MM.1S (cell line): ENCODE results near the gene VAV2.

Experiments
- DNase-seq: peaks from one replicate; pipeline ENCODE4 v3.0.0-alpha.2; 2015
- H2AFZ ChIP-seq: fragments of 300-600 bp; sonication (generic); 2 replicates; pipeline ENCODE4 v1.6.0; 2016; ENCODE audit warnings: antibody characterized with exemption, low read length
- H3F3A ChIP-seq: fragments of 300-600 bp; sonication (generic); 2 replicates; pipeline ENCODE4 v1.6.1; 2016; ENCODE audit warnings: mild to moderate bottlenecking, antibody characterized with exemption, low read length, moderate library complexity, mixed read lengths; ENCODE audit not compliant: insufficient read depth
- H3K27ac ChIP-seq: fragments of 300-600 bp; sonication (generic); 2 replicates; pipeline ENCODE4 v1.5.1; 2016; ENCODE audit warnings: mild to moderate bottlenecking, low read length
- H3K27me3 ChIP-seq: fragments of 300-600 bp; sonication (generic); replicated peaks from 2 replicates; pipeline ENCODE4 v1.6.0; 2016; ENCODE audit warnings: low read length; ENCODE audit not compliant: insufficient read depth
- H3K36me3 ChIP-seq: fragments of 300-600 bp; sonication (generic); replicated peaks from 2 replicates; pipeline ENCODE4 v1.6.1; 2016; ENCODE audit warnings: mild to moderate bottlenecking, low read length, mixed read lengths; ENCODE audit not compliant: insufficient read depth
- H3K4me1 ChIP-seq: fragments of 300-600 bp; sonication (generic); 2 replicates; pipeline ENCODE4 v1.6.1; 2016; ENCODE audit warnings: low read length, mixed read lengths
- H3K4me2 ChIP-seq: fragments of 300-600 bp; sonication (generic); 2 replicates; pipeline ENCODE4 v1.6.0; 2016; ENCODE audit warnings: low read depth, low read length
- H3K4me3 ChIP-seq: fragments of 300-600 bp; sonication (generic); 2 replicates; pipeline ENCODE4 v1.5.1; 2016; ENCODE audit warnings: low read length, mixed read lengths
- H3K79me2 ChIP-seq: fragments of 300-600 bp; sonication (generic); 2 replicates; pipeline ENCODE4 v1.6.1; 2016; ENCODE audit warnings: mixed run types, low read length, mixed read lengths
- H3K9ac ChIP-seq: fragments of 300-600 bp; sonication (generic); 2 replicates; pipeline ENCODE4 v1.6.1; 2016; ENCODE audit warnings: low read length, mixed read lengths
- H3K9me2 ChIP-seq: fragments of 300-600 bp; sonication (generic); replicated peaks from 2 replicates; pipeline ENCODE4 v1.6.1; 2016; ENCODE audit warnings: mild to moderate bottlenecking, low read length, mixed read lengths; ENCODE audit not compliant: insufficient read depth
- H3K9me3 ChIP-seq: fragments of 300-600 bp; sonication (generic); replicated peaks from 2 replicates; pipeline ENCODE4 v1.6.1; 2016; ENCODE audit warnings: mild to moderate bottlenecking, low read length, mixed read lengths; ENCODE audit not compliant: insufficient read depth
- H4K20me1 ChIP-seq: fragments of 300-600 bp; sonication (generic); 2 replicates; pipeline ENCODE4 v1.6.1; 2016; ENCODE audit warnings: mild to moderate bottlenecking, low read length, moderate library complexity, mixed read lengths; ENCODE audit not compliant: insufficient read depth
- EZH2 ChIP-seq: fragments of 300-600 bp; sonication (generic); optimal IDR thresholded peaks from 2 replicates; pipeline ENCODE3; 2017; ENCODE audit warnings: low read depth, mild to moderate bottlenecking, antibody characterized with exemption, low read length, mixed read lengths
- EZH2phosphoT487 ChIP-seq: fragments of 300-600 bp; sonication (generic); IDR thresholded peaks from 2 replicates; pipeline ENCODE4 v1.6.1; 2018; ENCODE audit warnings: antibody characterized with exemption, low read length
- TF ChIP-seq, protein P1 (sequence below): fragments of 300-600 bp; sonication (generic); IDR thresholded peaks from 2 replicates; pipeline ENCODE4 v1.5.1; 2016; ENCODE audit warnings: antibody characterized with exemption, low read length, mixed read lengths

Gene VAV2

DNA sequence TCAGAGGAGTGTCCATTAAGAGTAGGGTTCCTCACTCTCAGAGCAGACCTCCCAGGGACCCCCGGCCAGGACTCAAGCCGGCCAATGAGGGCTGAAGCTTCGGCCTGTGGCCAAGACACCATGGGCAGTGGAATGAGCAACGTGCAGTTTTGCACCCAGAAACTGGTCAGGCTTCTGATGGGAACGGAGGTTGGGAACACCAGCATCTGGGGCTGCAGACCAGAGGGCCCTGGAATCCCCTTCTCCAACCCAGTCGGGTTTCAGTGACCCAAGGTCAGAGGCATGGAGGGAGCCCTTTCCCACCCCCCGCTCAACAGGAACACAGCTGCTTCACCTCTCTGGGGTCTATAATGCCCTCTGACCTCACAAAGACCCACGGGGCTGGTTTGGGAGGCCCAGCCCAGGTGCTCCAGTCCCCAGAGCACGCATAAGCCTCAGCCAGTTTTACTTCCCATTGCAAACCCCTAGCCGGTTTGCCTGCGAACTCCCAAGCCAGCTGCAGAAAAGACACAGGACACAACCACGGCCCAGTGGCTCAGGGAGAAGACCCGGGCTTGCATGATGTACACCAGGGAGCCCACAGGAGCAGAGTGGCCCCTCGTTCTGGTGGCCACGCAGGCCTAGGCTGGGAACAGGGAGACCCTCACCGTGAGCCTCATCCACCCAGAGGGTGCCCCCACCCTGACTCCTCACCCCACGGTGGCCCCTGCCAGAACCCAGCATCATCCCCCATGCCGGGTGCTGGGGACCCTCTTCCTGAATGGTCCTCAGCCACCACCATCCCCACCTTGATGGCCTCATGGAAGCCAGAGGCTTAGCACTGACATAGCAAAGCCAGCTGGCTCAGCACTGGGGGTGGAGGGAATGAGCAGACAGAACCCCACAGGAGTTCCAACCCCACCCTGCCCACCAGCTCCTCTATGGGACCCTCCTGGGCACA is 30.6 kb downstream of the VAV2 start:
- no peaks in the 10 kb centered on the region for H4K20me1 ChIP-seq
- H3K4me1 ChIP-seq, result no peaks in the 10 kb centered on the region
- no peaks in the 10 kb centered on the region for H3K9me2 ChIP-seq
- H3K27me3 ChIP-seq, result peaks cover 56% of the 10 kb centered on the region
- H3K27ac ChIP-seq, result no peak overlapping the region
- TF ChIP-seq EZH2phosphoT487, result no peak
- TF ChIP-seq, protein P1, sequence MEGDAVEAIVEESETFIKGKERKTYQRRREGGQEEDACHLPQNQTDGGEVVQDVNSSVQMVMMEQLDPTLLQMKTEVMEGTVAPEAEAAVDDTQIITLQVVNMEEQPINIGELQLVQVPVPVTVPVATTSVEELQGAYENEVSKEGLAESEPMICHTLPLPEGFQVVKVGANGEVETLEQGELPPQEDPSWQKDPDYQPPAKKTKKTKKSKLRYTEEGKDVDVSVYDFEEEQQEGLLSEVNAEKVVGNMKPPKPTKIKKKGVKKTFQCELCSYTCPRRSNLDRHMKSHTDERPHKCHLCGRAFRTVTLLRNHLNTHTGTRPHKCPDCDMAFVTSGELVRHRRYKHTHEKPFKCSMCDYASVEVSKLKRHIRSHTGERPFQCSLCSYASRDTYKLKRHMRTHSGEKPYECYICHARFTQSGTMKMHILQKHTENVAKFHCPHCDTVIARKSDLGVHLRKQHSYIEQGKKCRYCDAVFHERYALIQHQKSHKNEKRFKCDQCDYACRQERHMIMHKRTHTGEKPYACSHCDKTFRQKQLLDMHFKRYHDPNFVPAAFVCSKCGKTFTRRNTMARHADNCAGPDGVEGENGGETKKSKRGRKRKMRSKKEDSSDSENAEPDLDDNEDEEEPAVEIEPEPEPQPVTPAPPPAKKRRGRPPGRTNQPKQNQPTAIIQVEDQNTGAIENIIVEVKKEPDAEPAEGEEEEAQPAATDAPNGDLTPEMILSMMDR, result no peak
- no peak for TF ChIP-seq EZH2
- no peaks in the 10 kb centered on the region for H3K36me3 ChIP-seq
- H2AFZ ChIP-seq, result no peak overlapping the region
- H3K9me3 ChIP-seq, result no peaks in the 10 kb centered on the region
- H3K4me2 ChIP-seq, result no peak overlapping the region
- no peak overlapping the region for H3K4me3 ChIP-seq
- no peaks in the 10 kb centered on the region for H3K79me2 ChIP-seq
- DNase-seq, result no peak
- H3F3A ChIP-seq, result no peaks in the 10 kb centered on the region
- H3K9ac ChIP-seq, result no peak overlapping the region

DNA sequence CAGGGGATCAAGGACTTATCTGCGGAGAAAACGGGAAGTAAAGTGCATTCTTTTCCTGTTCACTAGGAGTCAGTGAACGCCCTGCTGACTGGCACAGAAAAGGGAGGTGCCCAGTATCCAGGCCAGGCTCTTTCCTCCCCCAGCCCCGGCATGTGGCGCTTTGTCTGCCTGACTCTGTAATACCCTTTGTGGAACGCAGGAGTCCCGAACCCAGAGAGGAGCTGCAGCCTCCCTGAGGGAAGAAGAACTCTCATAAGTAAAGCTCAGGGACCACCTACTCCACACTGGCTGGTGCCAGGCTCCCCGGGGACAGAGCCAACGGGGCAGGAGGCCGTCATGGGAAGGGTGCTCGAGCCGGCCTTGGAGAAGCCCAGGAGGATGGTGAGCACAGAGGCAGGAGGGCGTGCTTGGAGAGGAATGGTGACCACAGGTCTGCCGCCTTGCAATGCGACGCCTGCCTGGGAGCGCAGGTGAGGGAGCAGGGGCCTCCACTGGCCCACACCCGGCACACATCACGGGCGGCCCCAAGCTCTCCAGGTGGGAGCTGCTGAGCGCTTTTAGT is 31.5 kb downstream of the VAV2 start:
- no peak for TF ChIP-seq EZH2
- no peak for TF ChIP-seq EZH2phosphoT487
- TF ChIP-seq, protein P1, result no peak
- Histone ChIP-seq H3K9me3 (no peaks in the 10 kb centered on the region), H3K79me2 (no peaks in the 10 kb centered on the region), H2AFZ (no peak overlapping the region), H3K36me3 (no peaks in the 10 kb centered on the region), H3K9ac (no peak overlapping the region), H3F3A (no peaks in the 10 kb centered on the region), H3K27ac (no peak overlapping the region), H3K4me1 (no peaks in the 10 kb centered on the region), H3K9me2 (no peaks in the 10 kb centered on the region), H3K4me2 (no peak overlapping the region), H4K20me1 (no peaks in the 10 kb centered on the region), H3K4me3 (no peak overlapping the region), H3K27me3 (peaks cover 55% of the 10 kb centered on the region)
- no peak for DNase-seq

DNA sequence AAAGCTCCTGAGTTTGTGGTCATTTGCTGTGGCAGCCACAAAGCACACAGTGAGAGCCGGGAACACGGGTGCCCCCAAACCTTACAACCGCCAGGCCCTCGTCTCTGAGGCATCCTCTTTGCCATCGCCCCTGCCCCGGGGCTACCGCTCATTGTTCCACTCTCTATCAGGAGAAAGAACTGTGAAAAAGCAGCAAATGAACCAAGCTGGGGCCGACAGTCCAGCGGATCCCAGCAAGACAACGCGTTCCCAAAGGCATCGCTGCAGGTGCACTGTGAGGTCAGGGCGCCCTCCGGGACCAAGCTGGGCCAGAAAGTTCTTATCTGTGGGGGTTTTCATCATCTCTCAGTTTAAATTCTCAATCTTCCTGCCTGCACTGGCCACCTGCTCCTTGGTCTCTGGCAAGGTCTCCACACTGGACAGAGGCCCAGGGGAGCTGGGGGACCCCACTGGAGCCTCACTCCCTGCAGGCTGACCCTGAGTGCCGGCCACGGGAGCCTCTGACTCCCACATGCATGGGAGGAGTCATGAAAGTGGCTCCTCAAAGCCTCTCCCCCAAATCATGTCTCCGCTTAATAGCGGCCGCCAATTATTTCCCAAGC is 32.1 kb downstream of the VAV2 start:
- no peaks in the 10 kb centered on the region for H3K4me1 ChIP-seq
- no peak overlapping the region for H2AFZ ChIP-seq
- TF ChIP-seq, protein P1, result no peak
- TF ChIP-seq EZH2, result no peak
- no peak for TF ChIP-seq EZH2phosphoT487
- H3F3A ChIP-seq, result no peaks in the 10 kb centered on the region
- no peak overlapping the region for H3K4me3 ChIP-seq
- H3K9me2 ChIP-seq, result no peaks in the 10 kb centered on the region
- H3K36me3 ChIP-seq, result no peaks in the 10 kb centered on the region
- H3K79me2 ChIP-seq, result no peaks in the 10 kb centered on the region
- H3K9me3 ChIP-seq, result no peaks in the 10 kb centered on the region
- no peaks in the 10 kb centered on the region for H4K20me1 ChIP-seq
- no peak overlapping the region for H3K27ac ChIP-seq
- H3K4me2 ChIP-seq, result no peak overlapping the region
- DNase-seq, result no peak
- peaks cover 50% of the 10 kb centered on the region for H3K27me3 ChIP-seq
- H3K9ac ChIP-seq, result no peak overlapping the region
